ENCODE data around the gene CAMK2N1.
"Not testable (repeated sequence)": the region's sequence is repeated elsewhere in the genome, so short reads cannot be mapped to it uniquely, and the experiment has no call there.

CAMK2N1 gene

GRCh38 chr1:20498116-20498515 lies 12.1 kb upstream of the CAMK2N1 start:
- no peak overlapping the region for H3K9ac ChIP-seq
- no peaks in the 10 kb centered on the region for H3K9me3 ChIP-seq (replicated peaks in 1 of 11)
- H3K36me3 ChIP-seq: peaks cover 48 to 62% (median 54%) of the 10 kb centered on the region in 11 experiments
- H3K27ac ChIP-seq: no peak overlapping the region
- TF ChIP-seq Cebpa-rat (IDR thresholded peaks at IDR 0.05): no peak
- H4K20me1 ChIP-seq: peaks cover 8 to 60% (median 36%) of the 10 kb centered on the region in 11 experiments; a peak in 19 of 22 replicates
- no peak overlapping the region for H3K4me3 ChIP-seq
- peak overlapping the region in 3 of 11 experiments; percentile 9 to 52 (median 38); a peak in 4 of 22 replicates for H3K4me2 ChIP-seq
- peaks cover 16 to 45% (median 19%) of the 10 kb centered on the region in 10 experiments for H3K4me1 ChIP-seq
- H3K27me3 ChIP-seq: no peaks in the 10 kb centered on the region

- Histone ChIP-seq H3K9ac (no peak overlapping the region), H3K4me2 (peak overlapping the region in 3 of 11 experiments; percentile 9 to 52 (median 38); a peak in 4 of 22 replicates), H3K4me3 (no peak overlapping the region), H3K27ac (no peak overlapping the region; a peak in 1 of 22 replicates), H3K9me3 (replicated peaks in 1 of 11) (no peaks in the 10 kb centered on the region), H3K36me3 (peaks cover 41 to 56% (median 48%) of the 10 kb centered on the region in 11 experiments), H4K20me1 (peaks cover 8 to 58% (median 34%) of the 10 kb centered on the region in 11 experiments; a peak in 18 of 22 replicates), H3K4me1 (peaks cover 19 to 49% (median 22%) of the 10 kb centered on the region in 10 experiments), H3K27me3 (no peaks in the 10 kb centered on the region)
- TF ChIP-seq Cebpa-rat (IDR thresholded peaks at IDR 0.05): no peak
Observed at GRCh38 chr1:20497506-20497905, 11.5 kb upstream of the CAMK2N1 start.

GRCh38 chr1:20496725-20497383 lies 10.8 kb upstream of the CAMK2N1 start:
- Histone ChIP-seq H4K20me1 (peaks cover 8 to 55% (median 32%) of the 10 kb centered on the region in 11 experiments; a peak in 18 of 22 replicates), H3K4me2 (peak overlapping the region in 2 of 11 experiments; percentile 38 to 52; a peak in 4 of 22 replicates), H3K4me1 (peaks cover 19 to 49% (median 22%) of the 10 kb centered on the region in 10 experiments), H3K36me3 (peaks cover 35 to 49% (median 41%) of the 10 kb centered on the region in 11 experiments)
- not testable (repeated sequence) for H3K9me3 ChIP-seq (replicated peaks in 1 of 11); H3K27me3 ChIP-seq; H3K9ac ChIP-seq; H3K27ac ChIP-seq; H3K4me3 ChIP-seq

- Histone ChIP-seq H3K36me3 (peaks cover 29 to 43% (median 35%) of the 10 kb centered on the region in 11 experiments), H3K9ac (no peak overlapping the region), H3K4me2 (no peak overlapping the region), H3K9me3 (replicated peaks in 1 of 11) (no peaks in the 10 kb centered on the region), H3K27ac (no peak overlapping the region), H3K27me3 (peaks cover 0 to 2% (median 0%) of the 10 kb centered on the region in 11 experiments; a peak in 1 of 22 replicates), H3K4me3 (no peak overlapping the region), H4K20me1 (peaks cover 8 to 50% (median 32%) of the 10 kb centered on the region in 11 experiments; a peak in 18 of 22 replicates), H3K4me1 (peaks cover 19 to 49% (median 22%) of the 10 kb centered on the region in 10 experiments)
- no peak for TF ChIP-seq Cebpa-rat (IDR thresholded peaks at IDR 0.05)
Observed at GRCh38 chr1:20496241-20496661, 10.2 kb upstream of the CAMK2N1 start.

- Histone ChIP-seq H3K9ac (no peak overlapping the region), H3K27me3 (peaks cover 0 to 5% (median 0%) of the 10 kb centered on the region in 11 experiments; a peak in 1 of 22 replicates), H4K20me1 (peaks cover 8 to 44% (median 28%) of the 10 kb centered on the region in 11 experiments; a peak in 18 of 22 replicates), H3K4me1 (peaks cover 19 to 49% (median 22%) of the 10 kb centered on the region in 10 experiments), H3K9me3 (replicated peaks in 1 of 11) (no peaks in the 10 kb centered on the region), H3K4me3 (no peak overlapping the region), H3K4me2 (no peak overlapping the region), H3K36me3 (peaks cover 23 to 37% (median 30%) of the 10 kb centered on the region in 11 experiments), H3K27ac (no peak overlapping the region)
- no peak for TF ChIP-seq Cebpa-rat (IDR thresholded peaks at IDR 0.05)
Observed at GRCh38 chr1:20495661-20496060, 9.7 kb upstream of the CAMK2N1 start.

GRCh38 chr1:20494609-20495311 lies 8.8 kb upstream of the CAMK2N1 start:
- peak overlapping the region in 9 of 11 experiments; percentile 24 to 75 (median 56); a peak in 12 of 22 replicates for H3K27ac ChIP-seq
- H3K36me3 ChIP-seq: peaks cover 14 to 28% (median 20%) of the 10 kb centered on the region in 11 experiments
- no peak for TF ChIP-seq Cebpa-rat (IDR thresholded peaks at IDR 0.05)
- H3K4me1 ChIP-seq: peaks cover 19 to 49% (median 22%) of the 10 kb centered on the region in 10 experiments
- peaks cover 0 to 9% (median 4%) of the 10 kb centered on the region in 11 experiments; a peak in 10 of 22 replicates for H3K27me3 ChIP-seq
- H4K20me1 ChIP-seq: peaks cover 8 to 35% (median 20%) of the 10 kb centered on the region in 11 experiments; a peak in 18 of 22 replicates
- H3K9ac ChIP-seq: peak overlapping the region in 6 of 11 experiments; percentile 15 to 65 (median 53); a peak in 8 of 22 replicates
- H3K4me2 ChIP-seq: peak overlapping the region; percentile 71 to 83 (median 79)
- no peak overlapping the region for H3K4me3 ChIP-seq
- no peaks in the 10 kb centered on the region for H3K9me3 ChIP-seq (replicated peaks in 1 of 11)

GRCh38 chr1:20493839-20494608 lies 8.0 kb upstream of the CAMK2N1 start:
- Histone ChIP-seq H3K4me3 (peak overlapping the region in 3 of 10 experiments; percentile 0 to 33 (median 32); a peak in 4 of 20 replicates), H4K20me1 (peaks cover 5 to 28% (median 14%) of the 10 kb centered on the region in 11 experiments; a peak in 15 of 22 replicates), H3K36me3 (peaks cover 7 to 21% (median 13%) of the 10 kb centered on the region in 11 experiments), H3K9ac (peak overlapping the region in 10 of 11 experiments; percentile 15 to 65 (median 38); a peak in 17 of 22 replicates), H3K4me1 (peaks cover 19 to 49% (median 22%) of the 10 kb centered on the region in 10 experiments), H3K4me2 (peak overlapping the region; percentile 71 to 83 (median 79)), H3K27me3 (peaks cover 2 to 16% (median 11%) of the 10 kb centered on the region in 11 experiments; a peak in 20 of 22 replicates), H3K9me3 (replicated peaks in 1 of 11) (no peaks in the 10 kb centered on the region), H3K27ac (peak overlapping the region in 10 of 11 experiments; percentile 24 to 75 (median 56); a peak in 19 of 22 replicates)
- TF ChIP-seq Cebpa-rat (IDR thresholded peaks at IDR 0.05): no peak

GRCh38 chr1:20493309-20493708 lies 7.3 kb upstream of the CAMK2N1 start:
- Histone ChIP-seq H3K9ac (peak overlapping the region in 3 of 11 experiments; percentile 48 to 65 (median 64); a peak in 3 of 22 replicates), H4K20me1 (peaks cover 0 to 20% (median 7%) of the 10 kb centered on the region in 11 experiments; a peak in 11 of 22 replicates), H3K27ac (peak overlapping the region in 3 of 11 experiments; percentile 56 to 75 (median 73); a peak in 4 of 22 replicates), H3K4me3 (0 out of 20 replicates have a peak overlapping the region, but pooled peaks of 1 of the 10 experiments have one; percentile 33), H3K4me2 (peak overlapping the region; percentile 63 to 83 (median 78)), H3K36me3 (peaks cover 0 to 14% (median 6%) of the 10 kb centered on the region in 11 experiments; a peak in 16 of 22 replicates), H3K27me3 (peaks cover 9 to 24% (median 18%) of the 10 kb centered on the region in 11 experiments), H3K4me1 (peaks cover 19 to 43% (median 22%) of the 10 kb centered on the region in 10 experiments), H3K9me3 (replicated peaks in 1 of 11) (no peaks in the 10 kb centered on the region)
- TF ChIP-seq Cebpa-rat (IDR thresholded peaks at IDR 0.05): no peak
